NAMALWA (cell line): ENCODE data around the gene PPP6R2.
"Not testable (repeated sequence)": the region's sequence is repeated elsewhere in the genome, so short reads cannot be mapped to it uniquely, and the experiment has no call there.

ENCODE experiments used
- DNase-seq: peaks from one replicate; pipeline ENCODE4 v3.0.0-alpha.2; 2015; ENCODE audit warnings: low spot score

Gene PPP6R2

GRCh38 chr22:50317178-50317577 lies 25.9 kb upstream of the PPP6R2 start:
- no peak for DNase-seq

GRCh38 chr22:50317674-50318073 lies 25.5 kb upstream of the PPP6R2 start:
- no peak for DNase-seq

- peak; percentile 62 for DNase-seq
Observed at GRCh38 chr22:50318356-50318697, 24.8 kb upstream of the PPP6R2 start.

GRCh38 chr22:50318698-50319411 lies 24.3 kb upstream of the PPP6R2 start:
- DNase-seq, result peak; percentile 91

GRCh38 chr22:50319503-50319951 lies 23.6 kb upstream of the PPP6R2 start:
- DNase-seq, result no peak

GRCh38 chr22:50320116-50320515 lies 23.0 kb upstream of the PPP6R2 start:
- no peak for DNase-seq

GRCh38 chr22:50320671-50321325 lies 22.3 kb upstream of the PPP6R2 start:
- no peak for DNase-seq

- DNase-seq, result not testable (repeated sequence)
Observed at GRCh38 chr22:50322382-50323104, 20.6 kb upstream of the PPP6R2 start.

GRCh38 chr22:50323900-50324299 lies 19.2 kb upstream of the PPP6R2 start:
- DNase-seq, result no peak

- DNase-seq, result no peak
Observed at GRCh38 chr22:50325444-50326224, 17.5 kb upstream of the PPP6R2 start.

GRCh38 chr22:50326225-50326955 lies 16.7 kb upstream of the PPP6R2 start:
- DNase-seq, result no peak

- DNase-seq, result peak; percentile 73
Observed at GRCh38 chr22:50326956-50327710, 16.0 kb upstream of the PPP6R2 start, which contains the start of gene DENND6B. Gene DENND6B (minus strand): TSS chr22:50327012. CDS start chr22:50326988, 24 bp downstream.

GRCh38 chr22:50327711-50328019 lies 15.5 kb upstream of the PPP6R2 start:
- no peak for DNase-seq

- DNase-seq, result no peak
Observed at GRCh38 chr22:50329236-50329635, 13.9 kb upstream of the PPP6R2 start.

GRCh38 chr22:50334433-50334832 lies 8.7 kb upstream of the PPP6R2 start:
- peak; percentile 84 for DNase-seq

GRCh38 chr22:50337262-50338041 lies 5.7 kb upstream of the PPP6R2 start:
- no peak for DNase-seq

GRCh38 chr22:50338042-50338573 lies 5.0 kb upstream of the PPP6R2 start:
- no peak for DNase-seq

GRCh38 chr22:50338860-50339462 lies 4.2 kb upstream of the PPP6R2 start:
- no peak for DNase-seq
